ENCODE data around the gene TERB1.

DNA sequence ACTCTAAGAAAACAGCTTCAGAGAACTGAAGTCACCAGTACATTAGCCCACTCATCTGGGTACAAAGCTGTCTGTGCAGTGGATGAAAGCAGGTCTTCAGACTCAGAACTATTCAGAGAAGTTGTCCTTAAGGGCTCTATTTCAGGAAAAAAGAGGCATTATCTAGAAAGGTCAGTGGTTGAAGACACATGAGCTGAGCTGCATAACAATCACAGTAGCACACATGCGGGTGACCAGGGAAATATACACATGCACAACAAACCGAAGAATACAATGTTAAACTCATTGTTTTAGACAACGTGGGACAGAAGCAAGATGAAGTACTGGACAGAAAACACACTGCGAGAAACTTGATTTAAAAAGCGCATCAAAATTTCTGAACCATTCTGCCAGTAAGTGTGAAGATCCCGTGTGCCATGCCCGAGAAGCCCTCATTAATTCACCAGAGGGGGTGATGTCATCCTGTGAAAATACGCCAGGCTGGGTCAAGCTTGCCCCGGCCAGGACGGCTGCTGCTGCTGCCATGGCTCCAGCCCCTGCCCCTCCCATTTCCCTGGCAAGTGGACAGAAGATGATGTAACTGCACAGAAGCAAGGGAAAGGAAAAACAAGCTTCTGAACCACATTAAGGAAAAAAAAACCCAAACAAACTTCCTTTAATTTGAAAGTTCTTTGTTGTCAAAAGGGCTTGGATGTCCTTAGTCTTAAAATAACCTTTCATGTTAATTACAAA, 60.0 kb downstream of the TERB1 start:
- TF ChIP-seq, protein P1, sequence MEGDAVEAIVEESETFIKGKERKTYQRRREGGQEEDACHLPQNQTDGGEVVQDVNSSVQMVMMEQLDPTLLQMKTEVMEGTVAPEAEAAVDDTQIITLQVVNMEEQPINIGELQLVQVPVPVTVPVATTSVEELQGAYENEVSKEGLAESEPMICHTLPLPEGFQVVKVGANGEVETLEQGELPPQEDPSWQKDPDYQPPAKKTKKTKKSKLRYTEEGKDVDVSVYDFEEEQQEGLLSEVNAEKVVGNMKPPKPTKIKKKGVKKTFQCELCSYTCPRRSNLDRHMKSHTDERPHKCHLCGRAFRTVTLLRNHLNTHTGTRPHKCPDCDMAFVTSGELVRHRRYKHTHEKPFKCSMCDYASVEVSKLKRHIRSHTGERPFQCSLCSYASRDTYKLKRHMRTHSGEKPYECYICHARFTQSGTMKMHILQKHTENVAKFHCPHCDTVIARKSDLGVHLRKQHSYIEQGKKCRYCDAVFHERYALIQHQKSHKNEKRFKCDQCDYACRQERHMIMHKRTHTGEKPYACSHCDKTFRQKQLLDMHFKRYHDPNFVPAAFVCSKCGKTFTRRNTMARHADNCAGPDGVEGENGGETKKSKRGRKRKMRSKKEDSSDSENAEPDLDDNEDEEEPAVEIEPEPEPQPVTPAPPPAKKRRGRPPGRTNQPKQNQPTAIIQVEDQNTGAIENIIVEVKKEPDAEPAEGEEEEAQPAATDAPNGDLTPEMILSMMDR (IDR thresholded peaks at IDR 0.05) = no peak
- no peak for TF ChIP-seq EZH2 (IDR thresholded peaks at IDR 0.05)
